ENCODE data around the gene SLC34A2. TPM values are rescaled to one million over a fixed set of nuclear protein-coding genes. Genes with fewer than 3 reads are reported as not detected.
"Not testable (repeated sequence)": the region's sequence is repeated elsewhere in the genome, so short reads cannot be mapped to it uniquely, and the experiment has no call there.

SLC34A2 gene
- polyA plus RNA-seq, 1 donor from 2014 or later: not detected

DNA sequence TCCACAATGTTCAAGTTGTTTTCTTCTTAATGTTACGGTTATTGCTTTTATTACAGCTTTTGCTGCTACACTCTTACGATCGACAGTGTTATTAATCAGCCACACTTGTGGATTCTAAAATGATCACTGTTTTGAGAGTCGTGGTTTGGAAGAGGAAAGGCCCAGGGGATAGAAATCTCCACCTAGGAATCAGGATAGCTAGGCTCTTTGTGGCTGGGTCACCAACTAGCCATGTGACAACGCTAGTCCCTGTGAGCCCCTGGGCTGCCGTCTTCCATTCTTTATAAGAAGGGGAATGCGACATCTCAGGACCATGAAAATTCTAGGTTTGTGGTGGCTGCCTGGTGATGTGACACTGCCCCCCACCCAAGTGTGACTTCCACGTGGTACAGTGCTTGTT, 380 bp downstream of the SLC34A2 start:
- Histone ChIP-seq H3F3A (ENCODE audit: insufficient read depth, low read length, poor library complexity, severe bottlenecking) (no peaks in the 10 kb centered on the region), H3K9ac (ENCODE audit: low read length) (no peak overlapping the region), H3K27ac (ENCODE audit: low read length) (no peak overlapping the region), H3K9me2 (ENCODE audit: insufficient read depth, low read length) (no peaks in the 10 kb centered on the region), H2AFZ (ENCODE audit: low read depth, low read length) (no peak overlapping the region), H3K36me3 (ENCODE audit: insufficient read depth, low read length) (no peaks in the 10 kb centered on the region), H3K27me3 (ENCODE audit: insufficient read depth, low read depth, low read length) (peaks cover 36% of the 10 kb centered on the region), H4K20me1 (ENCODE audit: insufficient read depth) (no peaks in the 10 kb centered on the region), H3K79me2 (replicated peaks; ENCODE audit: insufficient read depth, low read length) (no peaks in the 10 kb centered on the region), H3K9me3 (ENCODE audit: low read length) (no peaks in the 10 kb centered on the region), H3K4me3 (ENCODE audit: low read length) (peak overlapping the region; percentile 62), H3K4me2 (ENCODE audit: low read length) (no peak overlapping the region)
- TF ChIP-seq POLR2AphosphoS5 (IDR thresholded peaks at IDR 0.05) (no peak), MXI1 (conservative IDR thresholded peaks at IDR 0.05; ENCODE audit: poor library complexity, severe bottlenecking) (no peak), TAF1 (IDR thresholded peaks at IDR 0.05; ENCODE audit: low read depth) (no peak), RAD21 (conservative IDR thresholded peaks at IDR 0.05) (no peak), EP300 (conservative IDR thresholded peaks at IDR 0.05; ENCODE audit: poor library complexity, severe bottlenecking) (no peak)
- TF ChIP-seq, protein P1, sequence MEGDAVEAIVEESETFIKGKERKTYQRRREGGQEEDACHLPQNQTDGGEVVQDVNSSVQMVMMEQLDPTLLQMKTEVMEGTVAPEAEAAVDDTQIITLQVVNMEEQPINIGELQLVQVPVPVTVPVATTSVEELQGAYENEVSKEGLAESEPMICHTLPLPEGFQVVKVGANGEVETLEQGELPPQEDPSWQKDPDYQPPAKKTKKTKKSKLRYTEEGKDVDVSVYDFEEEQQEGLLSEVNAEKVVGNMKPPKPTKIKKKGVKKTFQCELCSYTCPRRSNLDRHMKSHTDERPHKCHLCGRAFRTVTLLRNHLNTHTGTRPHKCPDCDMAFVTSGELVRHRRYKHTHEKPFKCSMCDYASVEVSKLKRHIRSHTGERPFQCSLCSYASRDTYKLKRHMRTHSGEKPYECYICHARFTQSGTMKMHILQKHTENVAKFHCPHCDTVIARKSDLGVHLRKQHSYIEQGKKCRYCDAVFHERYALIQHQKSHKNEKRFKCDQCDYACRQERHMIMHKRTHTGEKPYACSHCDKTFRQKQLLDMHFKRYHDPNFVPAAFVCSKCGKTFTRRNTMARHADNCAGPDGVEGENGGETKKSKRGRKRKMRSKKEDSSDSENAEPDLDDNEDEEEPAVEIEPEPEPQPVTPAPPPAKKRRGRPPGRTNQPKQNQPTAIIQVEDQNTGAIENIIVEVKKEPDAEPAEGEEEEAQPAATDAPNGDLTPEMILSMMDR (IDR thresholded peaks at IDR 0.05; ENCODE audit: poor library complexity, severe bottlenecking): no peak

DNA sequence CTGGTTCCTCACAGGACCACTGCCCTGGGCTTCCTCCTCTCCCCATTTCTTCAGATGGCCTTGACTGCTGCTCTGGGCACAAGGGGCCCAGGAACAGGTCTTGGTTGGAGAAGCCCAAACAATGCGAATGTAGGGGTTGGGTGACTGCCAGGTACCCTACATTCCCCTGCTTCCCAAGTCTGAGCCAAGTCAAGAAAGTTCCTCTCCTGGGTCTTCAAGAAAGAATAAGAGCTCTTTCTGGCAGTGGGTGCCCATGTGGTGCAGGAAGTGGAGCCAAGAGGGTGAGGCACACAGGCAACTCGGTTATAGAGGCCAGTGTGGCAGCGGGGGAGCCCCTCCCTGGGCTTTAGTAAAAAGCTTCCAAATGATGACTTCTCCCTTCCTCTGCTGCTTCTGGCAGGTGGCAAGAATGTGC, 2.7 kb downstream of the SLC34A2 start:
- no peak overlapping the region for H3K4me3 ChIP-seq (ENCODE audit: low read length)
- H2AFZ ChIP-seq (ENCODE audit: low read depth, low read length): no peak overlapping the region
- no peaks in the 10 kb centered on the region for H3K36me3 ChIP-seq (ENCODE audit: insufficient read depth, low read length)
- no peak overlapping the region for H3K9ac ChIP-seq (ENCODE audit: low read length)
- no peaks in the 10 kb centered on the region for H4K20me1 ChIP-seq (ENCODE audit: insufficient read depth)
- H3K9me3 ChIP-seq (ENCODE audit: low read length): no peaks in the 10 kb centered on the region
- H3K9me2 ChIP-seq (ENCODE audit: insufficient read depth, low read length): no peaks in the 10 kb centered on the region
- H3K4me2 ChIP-seq (ENCODE audit: low read length): no peak overlapping the region
- H3F3A ChIP-seq (ENCODE audit: insufficient read depth, low read length, poor library complexity, severe bottlenecking): no peaks in the 10 kb centered on the region
- H3K27ac ChIP-seq (ENCODE audit: low read length): no peak overlapping the region
- H3K27me3 ChIP-seq (ENCODE audit: insufficient read depth, low read depth, low read length): peaks cover 36% of the 10 kb centered on the region
- TF ChIP-seq, protein P1 (IDR thresholded peaks at IDR 0.05; ENCODE audit: poor library complexity, severe bottlenecking): no peak
- H3K79me2 ChIP-seq (replicated peaks; ENCODE audit: insufficient read depth, low read length): no peaks in the 10 kb centered on the region

DNA sequence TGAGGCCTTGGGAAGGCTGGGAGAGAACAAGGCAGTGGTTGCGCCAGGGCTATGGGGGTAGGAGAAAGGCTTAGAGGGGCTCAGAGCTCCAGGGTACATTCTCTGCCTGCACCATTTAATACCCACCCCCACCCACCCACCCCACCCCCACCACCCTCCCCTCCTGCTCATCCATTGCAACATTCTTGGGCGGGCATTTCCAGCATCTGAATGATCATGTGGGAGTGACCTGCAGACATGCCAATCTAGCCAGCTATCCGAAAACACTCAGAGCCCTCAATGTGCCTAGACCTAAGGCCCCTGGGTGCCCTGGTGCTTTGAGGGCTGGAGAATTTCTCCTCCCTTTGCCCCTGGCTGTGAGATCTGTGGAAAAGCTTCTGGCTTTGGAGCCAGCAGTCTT, 3.1 kb downstream of the SLC34A2 start:
- Histone ChIP-seq H3K4me2 (ENCODE audit: low read length) (no peak overlapping the region), H3K9me3 (ENCODE audit: low read length) (no peaks in the 10 kb centered on the region), H3K4me3 (ENCODE audit: low read length) (no peak overlapping the region), H2AFZ (ENCODE audit: low read depth, low read length) (no peak overlapping the region), H3K36me3 (ENCODE audit: insufficient read depth, low read length) (no peaks in the 10 kb centered on the region), H3K27ac (ENCODE audit: low read length) (no peak overlapping the region), H3K27me3 (ENCODE audit: insufficient read depth, low read depth, low read length) (peaks cover 36% of the 10 kb centered on the region), H3F3A (ENCODE audit: insufficient read depth, low read length, poor library complexity, severe bottlenecking) (no peaks in the 10 kb centered on the region), H4K20me1 (ENCODE audit: insufficient read depth) (no peaks in the 10 kb centered on the region), H3K79me2 (replicated peaks; ENCODE audit: insufficient read depth, low read length) (no peaks in the 10 kb centered on the region), H3K9me2 (ENCODE audit: insufficient read depth, low read length) (no peaks in the 10 kb centered on the region), H3K9ac (ENCODE audit: low read length) (no peak overlapping the region)
- TF ChIP-seq, protein P2, sequence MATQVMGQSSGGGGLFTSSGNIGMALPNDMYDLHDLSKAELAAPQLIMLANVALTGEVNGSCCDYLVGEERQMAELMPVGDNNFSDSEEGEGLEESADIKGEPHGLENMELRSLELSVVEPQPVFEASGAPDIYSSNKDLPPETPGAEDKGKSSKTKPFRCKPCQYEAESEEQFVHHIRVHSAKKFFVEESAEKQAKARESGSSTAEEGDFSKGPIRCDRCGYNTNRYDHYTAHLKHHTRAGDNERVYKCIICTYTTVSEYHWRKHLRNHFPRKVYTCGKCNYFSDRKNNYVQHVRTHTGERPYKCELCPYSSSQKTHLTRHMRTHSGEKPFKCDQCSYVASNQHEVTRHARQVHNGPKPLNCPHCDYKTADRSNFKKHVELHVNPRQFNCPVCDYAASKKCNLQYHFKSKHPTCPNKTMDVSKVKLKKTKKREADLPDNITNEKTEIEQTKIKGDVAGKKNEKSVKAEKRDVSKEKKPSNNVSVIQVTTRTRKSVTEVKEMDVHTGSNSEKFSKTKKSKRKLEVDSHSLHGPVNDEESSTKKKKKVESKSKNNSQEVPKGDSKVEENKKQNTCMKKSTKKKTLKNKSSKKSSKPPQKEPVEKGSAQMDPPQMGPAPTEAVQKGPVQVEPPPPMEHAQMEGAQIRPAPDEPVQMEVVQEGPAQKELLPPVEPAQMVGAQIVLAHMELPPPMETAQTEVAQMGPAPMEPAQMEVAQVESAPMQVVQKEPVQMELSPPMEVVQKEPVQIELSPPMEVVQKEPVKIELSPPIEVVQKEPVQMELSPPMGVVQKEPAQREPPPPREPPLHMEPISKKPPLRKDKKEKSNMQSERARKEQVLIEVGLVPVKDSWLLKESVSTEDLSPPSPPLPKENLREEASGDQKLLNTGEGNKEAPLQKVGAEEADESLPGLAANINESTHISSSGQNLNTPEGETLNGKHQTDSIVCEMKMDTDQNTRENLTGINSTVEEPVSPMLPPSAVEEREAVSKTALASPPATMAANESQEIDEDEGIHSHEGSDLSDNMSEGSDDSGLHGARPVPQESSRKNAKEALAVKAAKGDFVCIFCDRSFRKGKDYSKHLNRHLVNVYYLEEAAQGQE (IDR thresholded peaks at IDR 0.05; ENCODE audit: borderline replicate concordance): no peak
- no peak for TF ChIP-seq MXI1 (conservative IDR thresholded peaks at IDR 0.05; ENCODE audit: poor library complexity, severe bottlenecking)
- TF ChIP-seq, protein P1 (IDR thresholded peaks at IDR 0.05; ENCODE audit: poor library complexity, severe bottlenecking): no peak
- TF ChIP-seq TAF1 (IDR thresholded peaks at IDR 0.05; ENCODE audit: low read depth): no peak
- TF ChIP-seq SMC3 (conservative IDR thresholded peaks at IDR 0.05; ENCODE audit: poor library complexity): no peak

DNA sequence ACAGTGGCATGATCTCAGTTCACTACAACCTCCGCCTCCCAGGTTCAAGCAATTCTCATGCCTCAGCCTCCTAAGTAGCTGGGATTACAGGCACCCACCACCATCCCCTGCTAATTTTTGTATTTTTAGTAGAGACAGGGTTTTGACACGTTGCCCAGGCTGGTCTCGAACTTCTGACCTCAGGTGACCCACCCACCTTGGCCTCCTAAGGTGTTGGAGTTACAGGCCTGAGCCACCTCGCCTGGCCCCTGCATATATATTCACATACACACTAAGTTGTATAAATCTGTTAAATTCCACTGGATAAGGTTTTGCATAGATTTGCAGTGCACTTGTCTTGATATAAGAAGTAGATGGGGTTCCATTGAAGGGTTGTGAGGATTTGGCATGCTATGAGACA, 5.8 kb downstream of the SLC34A2 start:
- H3K4me3 ChIP-seq (ENCODE audit: low read length); H3K4me2 ChIP-seq (ENCODE audit: low read length); H3K9ac ChIP-seq (ENCODE audit: low read length); H3F3A ChIP-seq (ENCODE audit: insufficient read depth, low read length, poor library complexity, severe bottlenecking); H3K36me3 ChIP-seq (ENCODE audit: insufficient read depth, low read length); H3K79me2 ChIP-seq (replicated peaks; ENCODE audit: insufficient read depth, low read length); H2AFZ ChIP-seq (ENCODE audit: low read depth, low read length); H3K27ac ChIP-seq (ENCODE audit: low read length); H3K9me3 ChIP-seq (ENCODE audit: low read length); H4K20me1 ChIP-seq (ENCODE audit: insufficient read depth); H3K9me2 ChIP-seq (ENCODE audit: insufficient read depth, low read length): not testable (repeated sequence)
- peaks cover 12% of the 10 kb centered on the region for H3K27me3 ChIP-seq (ENCODE audit: insufficient read depth, low read depth, low read length)
